Measurements from ENCODE around the gene COLEC11.

The COLEC11 gene

DNA sequence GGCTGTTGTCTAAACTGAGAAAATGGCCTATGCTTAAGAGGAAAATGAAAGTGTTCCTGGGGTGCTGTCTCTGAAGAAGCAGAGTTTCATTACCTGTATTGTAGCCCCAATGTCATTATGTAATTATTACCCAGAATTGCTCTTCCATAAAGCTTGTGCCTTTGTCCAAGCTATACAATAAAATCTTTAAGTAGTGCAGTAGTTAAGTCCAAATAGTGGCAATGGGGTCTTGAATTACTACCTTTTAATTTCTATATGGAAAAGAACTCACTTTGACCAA lies 49.3 kb downstream of the COLEC11 start:
- TF ChIP-seq, protein P1, sequence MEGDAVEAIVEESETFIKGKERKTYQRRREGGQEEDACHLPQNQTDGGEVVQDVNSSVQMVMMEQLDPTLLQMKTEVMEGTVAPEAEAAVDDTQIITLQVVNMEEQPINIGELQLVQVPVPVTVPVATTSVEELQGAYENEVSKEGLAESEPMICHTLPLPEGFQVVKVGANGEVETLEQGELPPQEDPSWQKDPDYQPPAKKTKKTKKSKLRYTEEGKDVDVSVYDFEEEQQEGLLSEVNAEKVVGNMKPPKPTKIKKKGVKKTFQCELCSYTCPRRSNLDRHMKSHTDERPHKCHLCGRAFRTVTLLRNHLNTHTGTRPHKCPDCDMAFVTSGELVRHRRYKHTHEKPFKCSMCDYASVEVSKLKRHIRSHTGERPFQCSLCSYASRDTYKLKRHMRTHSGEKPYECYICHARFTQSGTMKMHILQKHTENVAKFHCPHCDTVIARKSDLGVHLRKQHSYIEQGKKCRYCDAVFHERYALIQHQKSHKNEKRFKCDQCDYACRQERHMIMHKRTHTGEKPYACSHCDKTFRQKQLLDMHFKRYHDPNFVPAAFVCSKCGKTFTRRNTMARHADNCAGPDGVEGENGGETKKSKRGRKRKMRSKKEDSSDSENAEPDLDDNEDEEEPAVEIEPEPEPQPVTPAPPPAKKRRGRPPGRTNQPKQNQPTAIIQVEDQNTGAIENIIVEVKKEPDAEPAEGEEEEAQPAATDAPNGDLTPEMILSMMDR (IDR thresholded peaks at IDR 0.05; ENCODE audit: low read length) = no peak
- TF ChIP-seq EZH2 (IDR thresholded peaks at IDR 0.05; ENCODE audit: borderline replicate concordance, low read length) = no peak
- Histone ChIP-seq H3K9ac (ENCODE audit: low read length) (no peak overlapping the region), H3K4me3 (ENCODE audit: low read depth, low read length, poor library complexity, severe bottlenecking) (no peak overlapping the region), H2AFZ (ENCODE audit: low read length) (no peak overlapping the region), H3K4me2 (ENCODE audit: low read length) (no peak overlapping the region), H3F3A (ENCODE audit: insufficient read depth, low read length) (no peaks in the 10 kb centered on the region), H3K36me3 (ENCODE audit: insufficient read depth, low read length) (no peaks in the 10 kb centered on the region), H3K27ac (ENCODE audit: low read depth, low read length, poor library complexity, severe bottlenecking) (no peak overlapping the region), H3K79me2 (ENCODE audit: insufficient read depth, low read length) (no peaks in the 10 kb centered on the region), H4K20me1 (ENCODE audit: insufficient read depth, low read length) (no peaks in the 10 kb centered on the region), H3K4me1 (ENCODE audit: insufficient read depth, low read length, severe bottlenecking) (no peaks in the 10 kb centered on the region), H3K9me3 (ENCODE audit: low read length) (no peaks in the 10 kb centered on the region), H3K9me2 (ENCODE audit: low read depth, low read length) (no peaks in the 10 kb centered on the region), H3K27me3 (ENCODE audit: insufficient read depth, low read length) (no peaks in the 10 kb centered on the region)

DNA sequence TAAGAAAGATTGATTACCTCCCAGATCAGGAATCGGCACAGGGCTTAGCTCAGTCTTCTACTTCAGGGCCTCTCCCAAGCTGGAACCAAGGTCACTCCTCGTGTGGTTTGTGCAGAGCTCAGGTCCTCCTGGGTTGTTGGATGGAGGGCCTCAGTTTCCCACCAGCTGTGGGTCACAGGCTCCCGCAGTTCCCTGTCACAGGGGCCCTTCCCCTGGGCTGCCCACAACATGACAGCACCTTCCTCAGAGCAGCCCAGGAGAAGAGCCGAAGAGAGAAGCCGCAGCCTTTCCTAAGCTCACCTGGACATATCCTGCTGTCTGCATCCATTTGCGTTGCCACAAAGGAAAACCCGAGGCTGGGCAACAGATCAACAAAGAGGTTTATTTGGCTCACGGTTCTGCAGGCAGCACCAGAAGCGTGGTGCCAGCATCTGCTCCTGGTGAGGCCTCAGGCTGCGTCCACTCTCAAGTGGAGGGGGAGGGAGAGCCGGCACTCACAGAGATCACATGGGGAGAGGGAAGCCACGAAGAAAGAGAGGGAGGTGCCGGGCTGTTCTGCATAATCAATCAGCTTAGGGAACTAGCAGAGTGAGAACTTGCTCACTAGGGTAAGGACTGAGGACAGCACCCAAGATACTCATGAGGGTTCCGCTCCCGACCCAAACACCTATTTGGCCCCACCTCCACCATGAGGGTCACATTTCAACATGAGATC lies 50.1 kb downstream of the COLEC11 start:
- Histone ChIP-seq H3K79me2 (ENCODE audit: insufficient read depth, low read length) (no peaks in the 10 kb centered on the region), H3K4me3 (ENCODE audit: low read depth, low read length, poor library complexity, severe bottlenecking) (no peak overlapping the region), H3K4me2 (ENCODE audit: low read length) (no peak overlapping the region), H3F3A (ENCODE audit: insufficient read depth, low read length) (no peaks in the 10 kb centered on the region), H3K9ac (ENCODE audit: low read length) (no peak overlapping the region), H3K4me1 (ENCODE audit: insufficient read depth, low read length, severe bottlenecking) (peaks cover 1% of the 10 kb centered on the region), H2AFZ (ENCODE audit: low read length) (no peak overlapping the region), H3K27ac (ENCODE audit: low read depth, low read length, poor library complexity, severe bottlenecking) (no peak overlapping the region), H3K9me3 (ENCODE audit: low read length) (no peaks in the 10 kb centered on the region), H3K27me3 (ENCODE audit: insufficient read depth, low read length) (no peaks in the 10 kb centered on the region), H4K20me1 (ENCODE audit: insufficient read depth, low read length) (no peaks in the 10 kb centered on the region), H3K9me2 (ENCODE audit: low read depth, low read length) (no peaks in the 10 kb centered on the region), H3K36me3 (ENCODE audit: insufficient read depth, low read length) (no peaks in the 10 kb centered on the region)
- TF ChIP-seq EZH2 (IDR thresholded peaks at IDR 0.05; ENCODE audit: borderline replicate concordance, low read length) = no peak
- TF ChIP-seq, protein P1 (IDR thresholded peaks at IDR 0.05; ENCODE audit: low read length) = no peak

DNA sequence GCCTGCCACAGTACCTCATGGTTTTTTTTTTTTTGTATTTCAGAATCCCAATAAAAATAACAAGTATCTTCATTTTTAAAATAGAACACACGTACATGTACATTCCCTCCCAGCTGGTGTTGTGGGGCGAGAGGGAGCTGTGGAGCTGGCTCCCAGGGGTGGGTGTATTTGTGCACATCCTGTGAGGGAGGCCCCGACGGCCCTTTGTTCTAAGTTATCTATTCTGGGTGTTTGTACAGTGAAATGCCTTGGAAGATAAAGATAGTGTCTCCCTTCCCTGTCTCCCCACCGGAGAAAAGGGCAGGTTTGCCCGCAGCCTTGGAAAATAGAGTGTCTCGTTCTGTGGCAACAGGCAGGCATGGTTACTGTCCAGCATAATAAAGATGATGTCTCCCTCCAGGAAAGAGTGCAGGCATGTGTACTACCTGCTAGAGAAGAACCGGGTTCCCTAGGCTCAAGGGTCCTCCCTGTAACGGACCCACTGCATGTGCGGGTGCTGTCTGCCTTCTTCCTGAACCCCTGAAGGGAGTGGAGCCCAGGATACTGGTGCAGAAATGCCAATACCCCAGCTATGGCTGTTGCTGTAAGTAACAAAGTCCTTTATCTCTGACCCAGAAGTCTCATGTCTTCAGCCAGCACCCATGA lies 51.0 kb downstream of the COLEC11 start:
- no peak overlapping the region for H3K4me3 ChIP-seq (ENCODE audit: low read depth, low read length, poor library complexity, severe bottlenecking)
- H3K4me1 ChIP-seq (ENCODE audit: insufficient read depth, low read length, severe bottlenecking) = peaks cover 9% of the 10 kb centered on the region
- no peak overlapping the region for H3K9ac ChIP-seq (ENCODE audit: low read length)
- H3K36me3 ChIP-seq (ENCODE audit: insufficient read depth, low read length) = no peaks in the 10 kb centered on the region
- H3K79me2 ChIP-seq (ENCODE audit: insufficient read depth, low read length) = no peaks in the 10 kb centered on the region
- no peaks in the 10 kb centered on the region for H3K9me3 ChIP-seq (ENCODE audit: low read length)
- H4K20me1 ChIP-seq (ENCODE audit: insufficient read depth, low read length) = no peaks in the 10 kb centered on the region
- H3K27ac ChIP-seq (ENCODE audit: low read depth, low read length, poor library complexity, severe bottlenecking) = no peak overlapping the region
- H3F3A ChIP-seq (ENCODE audit: insufficient read depth, low read length) = no peaks in the 10 kb centered on the region
- no peaks in the 10 kb centered on the region for H3K9me2 ChIP-seq (ENCODE audit: low read depth, low read length)
- H3K27me3 ChIP-seq (ENCODE audit: insufficient read depth, low read length) = no peaks in the 10 kb centered on the region
- no peak overlapping the region for H2AFZ ChIP-seq (ENCODE audit: low read length)
- no peak overlapping the region for H3K4me2 ChIP-seq (ENCODE audit: low read length)
- TF ChIP-seq, protein P1 (IDR thresholded peaks at IDR 0.05; ENCODE audit: low read length) = no peak
- TF ChIP-seq EZH2 (IDR thresholded peaks at IDR 0.05; ENCODE audit: borderline replicate concordance, low read length) = no peak

Data from OCI-LY1 (cell line).